KOPT-K1 (cell line): Measurements from ENCODE around the gene TSNAX.
"Not testable (repeated sequence)": the region's sequence is repeated elsewhere in the genome, so short reads cannot be mapped to it uniquely, and the experiment has no call there.

ENCODE experiments used
- H3K27ac ChIP-seq: fragments of 200-600 bp; sonication (generic); 2 replicates; pipeline ENCODE4 v1.5.1; 2016; ENCODE audit warnings: antibody characterized with exemption, mild to moderate bottlenecking, low read depth, low read length; ENCODE audit not compliant: poor library complexity, severe bottlenecking
- H3K36me3 ChIP-seq: fragments of 200-600 bp; sonication (generic); 2 replicates; pipeline ENCODE4 v1.5.1; 2017; ENCODE audit warnings: antibody characterized with exemption, mild to moderate bottlenecking, low read length, moderate library complexity; ENCODE audit not compliant: insufficient read depth
- H3K9me3 ChIP-seq: fragments of 200-600 bp; sonication (generic); 2 replicates; pipeline ENCODE4 v1.5.1; 2017; ENCODE audit warnings: antibody characterized with exemption, low read length, mild to moderate bottlenecking; ENCODE audit not compliant: insufficient read depth, poor library complexity, severe bottlenecking

The TSNAX gene

DNA sequence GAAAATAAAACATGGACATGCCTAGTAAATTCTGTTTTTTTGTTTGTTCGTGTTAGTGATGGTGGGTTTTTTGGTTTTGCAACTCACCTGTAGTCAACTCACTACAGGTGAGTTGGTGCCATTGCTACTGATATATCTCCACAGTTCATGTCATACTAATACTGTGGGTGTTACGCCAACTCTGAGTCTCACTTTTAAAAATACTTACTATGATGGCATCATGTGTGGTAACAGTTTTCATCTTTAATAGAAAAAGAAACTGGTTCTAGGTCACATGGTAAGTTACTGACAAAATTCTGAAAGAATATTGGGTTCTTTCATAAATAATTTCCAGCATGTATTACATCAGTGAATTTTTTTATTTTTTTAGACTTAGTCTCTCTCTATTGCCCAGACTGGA is 38.0 kb downstream of the TSNAX start:
- no peaks in the 10 kb centered on the region for H3K9me3 ChIP-seq
- no peak overlapping the region for H3K27ac ChIP-seq
- H3K36me3 ChIP-seq: peaks cover 44% of the 10 kb centered on the region

DNA sequence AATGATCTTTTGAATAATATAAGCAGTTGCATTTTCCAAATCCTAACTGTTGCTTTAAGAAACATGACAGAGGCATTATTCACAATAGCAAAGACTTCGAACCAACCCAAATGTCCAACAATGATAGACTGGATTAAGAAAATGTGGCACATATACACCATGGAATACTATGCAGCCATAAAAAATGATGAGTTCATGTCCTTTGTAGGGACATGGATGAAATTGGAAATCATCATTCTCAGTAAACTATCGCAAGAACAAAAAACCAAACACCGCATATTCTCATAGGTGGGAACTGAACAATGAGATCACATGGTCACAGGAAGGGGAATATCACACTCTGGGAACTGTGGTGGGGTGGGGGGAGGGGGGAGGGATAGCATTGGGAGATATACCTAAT is 41.8 kb downstream of the TSNAX start:
- not testable (repeated sequence) for H3K9me3 ChIP-seq, H3K27ac ChIP-seq
- H3K36me3 ChIP-seq: peaks cover 14% of the 10 kb centered on the region; the same call in 1 of the 2 replicates

DNA sequence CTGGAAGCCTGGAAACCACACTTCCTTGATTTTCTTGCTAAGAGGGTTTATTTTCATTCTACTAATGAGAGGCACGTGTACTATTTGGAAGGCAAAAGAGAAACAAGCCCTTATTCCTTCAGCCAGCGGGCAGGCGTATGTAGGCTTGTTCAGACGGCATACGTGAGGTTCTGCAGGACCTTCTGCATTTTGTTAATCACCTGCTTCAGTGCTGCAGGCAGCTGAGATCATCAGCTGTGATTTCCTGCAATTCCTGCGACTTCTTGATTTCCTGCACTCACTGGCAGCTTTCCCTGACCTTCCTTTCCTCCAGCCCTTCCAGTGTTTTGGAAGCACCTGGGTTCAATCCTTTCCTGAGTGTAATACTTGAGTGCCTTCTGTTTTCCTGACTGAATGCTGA is 43.4 kb downstream of the TSNAX start:
- H3K9me3 ChIP-seq: no peaks in the 10 kb centered on the region
- peaks cover 2% of the 10 kb centered on the region; the same call in 1 of the 2 replicates for H3K36me3 ChIP-seq
- no peak overlapping the region for H3K27ac ChIP-seq

DNA sequence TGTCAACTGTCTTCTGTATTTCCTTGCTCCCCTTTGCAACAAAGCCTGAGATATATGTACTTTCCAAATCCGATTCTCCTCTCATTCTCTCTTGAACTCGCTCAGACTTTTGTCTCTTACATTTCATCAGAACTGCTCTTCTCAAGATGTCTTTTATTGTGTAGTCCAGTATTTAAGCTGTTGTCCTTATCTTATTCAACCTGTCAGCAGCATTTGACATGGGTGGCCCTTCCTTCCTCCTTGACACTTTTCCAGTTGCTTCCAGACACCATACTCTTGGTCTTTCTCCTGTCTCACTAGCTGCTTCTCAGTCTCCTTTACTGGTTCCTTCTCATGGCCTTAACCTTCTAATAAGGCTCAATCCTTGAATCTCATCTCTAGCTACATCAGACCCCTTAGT is 47.0 kb downstream of the TSNAX start:
- no peak overlapping the region for H3K27ac ChIP-seq
- no peaks in the 10 kb centered on the region for H3K9me3 ChIP-seq
- no peaks in the 10 kb centered on the region for H3K36me3 ChIP-seq

DNA sequence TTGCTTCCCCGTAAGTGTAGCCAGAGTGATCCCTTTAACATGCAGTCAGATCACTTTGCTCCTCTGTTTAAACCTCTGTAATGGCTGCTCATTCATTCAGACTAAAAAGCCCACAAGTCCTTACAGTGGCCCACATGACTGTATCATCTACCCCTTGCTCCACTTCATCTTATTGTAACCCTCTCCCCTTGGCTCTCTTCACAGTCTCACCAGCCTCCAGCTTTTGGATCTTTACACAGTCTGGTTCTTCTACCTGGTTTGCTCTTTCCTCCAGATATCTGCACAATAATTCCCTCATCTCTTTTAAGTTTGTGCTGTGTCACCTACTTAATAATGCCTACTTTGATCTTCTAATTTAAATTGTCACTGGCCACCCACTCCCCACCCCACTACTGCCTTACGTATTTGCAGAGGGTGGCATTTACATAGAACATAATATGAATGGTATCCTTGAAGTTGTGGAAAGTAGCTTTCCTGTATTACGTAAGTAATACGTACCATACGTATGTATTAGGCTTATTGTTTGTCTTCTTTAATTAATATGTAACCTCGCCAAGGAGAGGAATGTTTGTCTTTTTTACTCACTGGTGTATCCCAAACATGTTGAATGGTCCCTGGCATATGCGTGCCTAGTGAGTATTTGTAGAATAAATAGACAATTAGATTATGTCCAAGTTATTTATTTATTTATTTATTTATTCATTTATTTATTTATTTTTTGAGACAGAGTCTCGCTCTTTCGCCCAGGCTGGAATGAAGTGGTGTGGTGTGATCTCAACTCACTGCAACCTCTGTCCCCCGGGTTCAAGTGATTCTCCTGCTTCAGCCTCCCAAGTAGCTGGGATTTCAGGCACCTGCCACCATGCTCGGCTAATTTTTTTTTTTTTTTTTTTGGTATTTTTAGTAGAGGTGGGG is 48.6 kb downstream of the TSNAX start:
- no peak overlapping the region for H3K27ac ChIP-seq
- no peaks in the 10 kb centered on the region for H3K36me3 ChIP-seq

DNA sequence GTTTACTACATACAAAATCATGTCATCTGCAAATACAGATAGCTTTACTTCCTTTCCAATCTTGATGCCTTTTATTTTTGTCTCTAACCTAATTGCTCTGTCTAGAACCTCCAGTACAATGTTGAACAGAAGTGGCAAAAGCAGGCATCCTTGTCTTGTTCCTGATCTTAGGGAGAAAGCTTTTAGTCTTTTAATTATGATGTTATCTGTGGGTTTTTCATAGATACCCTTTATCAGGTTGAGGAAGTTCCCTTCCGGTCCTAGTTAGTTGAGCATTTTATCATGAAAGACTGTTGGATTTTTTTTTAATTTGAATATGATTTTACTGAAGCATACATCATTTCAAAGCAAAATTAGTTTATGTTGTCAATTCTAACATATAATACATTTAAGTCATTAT is 52.4 kb downstream of the TSNAX start:
- Histone ChIP-seq H3K36me3 (no peaks in the 10 kb centered on the region), H3K9me3 (no peaks in the 10 kb centered on the region), H3K27ac (no peak overlapping the region)

More for the DNA sequence above, 48.6 kb downstream of the TSNAX start:
- H3K9me3 ChIP-seq: no peaks in the 10 kb centered on the region

DNA sequence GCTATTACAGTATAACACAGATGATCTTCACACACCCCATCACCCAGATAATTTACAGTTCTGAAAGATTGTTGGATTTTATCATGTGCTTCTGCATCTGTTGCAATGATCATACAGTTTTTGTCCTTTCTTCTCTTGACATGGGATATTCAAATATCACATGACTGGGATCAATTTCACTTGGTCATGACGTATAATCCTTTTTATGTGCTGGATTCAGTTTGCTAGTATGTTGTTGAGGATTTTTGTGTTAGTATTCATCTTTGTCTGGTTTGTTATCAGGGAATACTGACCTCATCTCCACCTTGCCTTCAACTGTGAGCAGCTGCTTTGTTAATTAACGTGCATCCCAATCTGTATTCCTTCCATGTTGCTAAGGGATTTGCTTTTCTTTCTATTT is 53.4 kb downstream of the TSNAX start:
- no peaks in the 10 kb centered on the region for H3K9me3 ChIP-seq
- H3K36me3 ChIP-seq: no peaks in the 10 kb centered on the region
- no peak overlapping the region for H3K27ac ChIP-seq

DNA sequence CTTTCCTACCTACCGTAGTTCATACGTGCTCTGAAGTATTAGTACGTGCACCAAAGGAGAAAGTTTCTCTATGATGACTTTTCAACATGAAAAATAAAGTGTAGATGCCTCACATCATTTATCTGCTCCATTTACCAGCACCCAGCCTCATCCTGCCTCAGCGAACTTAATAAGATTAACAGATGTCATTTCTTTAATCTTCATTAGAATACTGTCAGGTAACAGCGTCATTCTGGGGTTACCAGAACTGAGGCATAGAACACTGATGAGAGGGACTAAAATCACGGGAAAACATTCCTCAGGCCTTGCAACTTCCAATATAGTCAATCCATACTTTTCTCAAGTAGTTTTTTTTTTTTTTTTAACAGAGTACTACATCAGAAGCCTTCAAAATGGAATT is 54.9 kb downstream of the TSNAX start:
- H3K36me3 ChIP-seq: no peaks in the 10 kb centered on the region
- no peaks in the 10 kb centered on the region for H3K9me3 ChIP-seq
- no peak overlapping the region for H3K27ac ChIP-seq

DNA sequence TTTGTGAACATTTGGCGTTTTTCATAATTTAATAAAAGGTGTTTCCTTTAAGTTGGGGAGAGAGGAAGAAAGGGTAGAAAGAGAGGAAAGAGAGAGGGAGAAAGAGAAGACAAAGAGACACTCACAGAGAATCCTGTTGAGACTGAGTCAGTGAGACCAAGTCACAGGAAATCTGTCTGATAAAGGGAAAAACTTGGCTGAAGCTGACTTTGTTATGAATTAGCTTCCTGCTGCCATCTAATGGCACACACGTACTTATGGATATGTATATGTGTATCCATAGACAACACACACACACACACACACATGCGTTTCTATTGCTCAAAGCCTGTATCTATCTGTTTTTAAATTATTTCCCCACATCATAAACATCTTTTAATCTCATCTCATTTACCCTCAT is 55.6 kb downstream of the TSNAX start:
- no peaks in the 10 kb centered on the region for H3K36me3 ChIP-seq
- H3K27ac ChIP-seq: no peak overlapping the region
- H3K9me3 ChIP-seq: no peaks in the 10 kb centered on the region

DNA sequence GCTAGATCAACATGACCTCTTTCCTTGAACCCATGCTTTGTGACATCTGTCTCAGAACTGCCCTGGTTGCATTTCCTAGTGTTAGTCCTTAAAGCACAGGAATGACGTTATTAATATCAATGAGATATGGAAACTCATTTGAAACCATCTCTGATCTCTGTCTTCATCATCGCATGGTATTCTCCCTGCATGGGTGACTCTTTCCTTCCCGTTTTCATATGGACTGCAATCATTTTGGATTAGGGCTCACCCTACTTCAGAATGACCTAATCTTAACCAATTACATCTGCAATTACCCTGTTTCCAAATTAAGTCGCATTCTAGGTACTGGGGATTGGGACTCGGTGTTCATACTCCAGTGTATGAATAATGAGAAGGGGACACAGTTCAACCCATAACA is 56.5 kb downstream of the TSNAX start:
- Histone ChIP-seq H3K36me3 (no peaks in the 10 kb centered on the region), H3K27ac (no peak overlapping the region), H3K9me3 (no peaks in the 10 kb centered on the region)

DNA sequence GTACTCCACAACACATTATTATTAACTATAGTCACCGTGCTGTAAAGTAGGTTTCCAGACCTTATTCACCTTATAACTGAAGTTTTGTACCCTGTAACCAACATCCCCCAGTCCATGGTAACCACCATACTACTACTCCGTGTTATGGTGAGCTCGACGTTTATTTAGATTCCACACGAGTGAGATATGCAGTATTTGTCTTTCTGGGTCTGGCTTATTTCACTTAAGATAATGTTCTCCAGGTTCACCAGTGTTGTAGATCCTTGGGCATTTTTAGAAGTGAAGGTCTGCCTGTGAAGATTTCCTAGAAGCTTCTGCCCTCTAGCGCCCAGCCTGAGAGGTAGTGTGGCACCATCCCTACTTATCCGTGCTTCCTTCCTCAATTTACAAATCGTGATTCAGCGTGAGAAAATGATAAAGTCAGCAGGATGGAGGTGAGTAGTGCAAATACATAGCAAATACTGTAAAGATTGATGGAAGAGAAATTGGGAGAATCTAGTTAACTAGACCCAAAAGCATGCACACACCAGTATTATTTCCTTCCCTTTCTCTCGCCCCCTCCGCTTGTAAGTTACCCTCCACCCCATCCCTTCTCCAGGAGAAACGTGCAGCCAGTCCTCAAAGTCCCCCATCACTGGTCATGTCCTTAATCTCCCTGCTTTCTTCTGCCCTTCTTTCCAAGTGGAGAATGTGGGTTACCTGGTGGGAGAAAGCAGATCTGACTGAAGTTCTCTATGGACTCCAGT is 62.2 kb downstream of the TSNAX start:
- Histone ChIP-seq H3K9me3 (no peaks in the 10 kb centered on the region), H3K27ac (no peak overlapping the region), H3K36me3 (no peaks in the 10 kb centered on the region)

DNA sequence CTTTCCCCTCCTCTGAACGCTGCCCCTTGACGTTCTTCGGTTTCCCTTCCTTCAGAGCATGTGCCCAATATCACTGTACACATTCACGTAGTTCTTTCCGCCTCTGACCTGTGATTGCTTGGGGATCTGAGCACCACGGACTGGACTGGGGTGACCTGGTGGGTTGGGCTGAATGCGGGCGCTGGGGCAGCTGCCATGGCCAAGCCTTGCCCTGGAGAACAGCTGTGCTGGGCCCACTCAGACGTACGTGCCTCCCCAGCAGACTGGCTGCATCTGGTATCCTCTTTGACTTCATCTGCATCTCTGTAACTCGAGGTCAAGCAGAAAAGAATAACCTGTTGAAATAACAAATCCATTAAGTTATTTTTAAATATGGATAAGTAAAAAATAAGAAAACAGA is 63.0 kb downstream of the TSNAX start:
- Histone ChIP-seq H3K36me3 (no peaks in the 10 kb centered on the region), H3K27ac (no peak overlapping the region), H3K9me3 (no peaks in the 10 kb centered on the region)

DNA sequence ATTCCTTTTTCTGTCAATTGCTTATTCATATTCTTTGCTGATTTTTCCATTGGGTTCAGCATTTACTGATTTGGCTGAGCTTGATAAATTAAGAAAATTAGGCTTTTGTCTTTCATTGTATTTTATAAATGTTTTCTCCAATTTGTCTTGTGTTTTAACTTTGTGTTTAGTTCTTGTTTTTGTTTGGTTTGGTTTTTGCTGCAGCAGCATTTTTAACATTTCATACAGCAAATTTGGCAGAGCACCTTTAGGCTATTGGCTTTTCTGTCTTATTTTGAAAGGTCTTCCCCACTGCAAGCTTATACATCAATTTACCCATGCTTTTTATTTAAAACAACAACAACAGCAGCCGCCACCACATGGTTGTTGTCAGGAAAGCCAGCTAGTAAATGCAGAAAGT is 64.3 kb downstream of the TSNAX start:
- H3K9me3 ChIP-seq: no peaks in the 10 kb centered on the region
- no peaks in the 10 kb centered on the region for H3K36me3 ChIP-seq
- H3K27ac ChIP-seq: no peak overlapping the region

DNA sequence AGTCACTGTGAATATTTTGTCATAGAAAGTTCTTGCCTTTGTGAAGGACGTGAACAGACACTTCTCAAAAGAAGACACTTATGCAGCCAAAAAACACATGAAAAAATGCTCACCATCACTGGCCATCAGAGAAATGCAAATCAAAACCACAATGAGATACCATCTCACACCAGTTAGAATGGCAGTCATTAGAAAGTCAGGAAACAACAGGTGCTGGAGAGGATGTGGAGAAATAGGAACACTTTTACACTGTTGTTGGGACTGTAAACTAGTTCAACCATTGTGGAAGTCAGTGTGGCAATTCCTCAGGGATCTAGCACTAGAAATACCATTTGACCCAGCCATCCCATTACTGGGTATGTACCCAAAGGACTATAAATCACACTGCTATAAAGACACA is 64.8 kb downstream of the TSNAX start:
- H3K36me3 ChIP-seq, H3K9me3 ChIP-seq, H3K27ac ChIP-seq: not testable (repeated sequence)

DNA sequence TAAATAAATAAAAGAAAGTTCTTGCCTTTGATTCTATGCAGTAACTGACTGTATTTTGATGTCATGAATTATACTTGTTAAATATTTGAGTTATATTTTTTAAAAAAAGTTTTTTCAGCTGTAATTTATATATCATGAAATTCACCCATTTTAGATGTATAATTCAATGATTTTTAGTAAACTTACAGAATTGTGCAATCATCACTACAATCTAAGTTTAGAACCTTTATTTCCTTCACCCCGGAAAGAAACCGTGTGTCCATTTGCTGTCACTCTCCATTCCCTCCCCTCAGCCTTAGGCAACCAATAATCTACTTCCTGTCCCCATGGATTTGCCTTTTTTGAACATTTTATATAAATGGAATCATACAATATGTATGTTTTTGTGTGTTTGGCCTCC is 65.7 kb downstream of the TSNAX start:
- H3K27ac ChIP-seq: no peak overlapping the region
- H3K9me3 ChIP-seq: no peaks in the 10 kb centered on the region
- no peaks in the 10 kb centered on the region for H3K36me3 ChIP-seq

DNA sequence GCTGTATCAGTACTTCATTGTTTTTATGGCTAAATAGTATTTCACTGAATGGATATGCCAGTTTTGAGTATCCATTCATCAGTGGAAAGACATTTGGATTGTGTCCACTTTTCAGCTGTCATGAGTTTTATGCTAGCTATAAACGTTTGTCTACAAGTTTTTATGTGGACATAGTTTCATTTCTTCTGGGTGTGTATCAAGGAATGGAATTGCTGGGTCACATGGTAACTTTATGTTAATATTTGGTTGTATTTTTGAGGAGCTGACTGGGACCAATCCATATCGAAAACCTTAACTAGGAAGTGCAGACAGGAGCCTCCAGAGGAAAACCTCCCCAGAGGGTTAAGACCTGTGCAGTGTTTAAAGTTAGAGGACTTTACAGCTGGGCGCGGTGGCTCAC is 66.3 kb downstream of the TSNAX start:
- Histone ChIP-seq H3K36me3 (no peaks in the 10 kb centered on the region), H3K9me3 (no peaks in the 10 kb centered on the region), H3K27ac (no peak overlapping the region)
